ENCODE measurements around the gene GLIS1. TPM values are rescaled to one million over a fixed set of nuclear protein-coding genes. Genes with fewer than 3 reads are reported as not detected.

GLIS1 gene
- total RNA-seq, 1 donor from 2014 or later = not detected

DNA sequence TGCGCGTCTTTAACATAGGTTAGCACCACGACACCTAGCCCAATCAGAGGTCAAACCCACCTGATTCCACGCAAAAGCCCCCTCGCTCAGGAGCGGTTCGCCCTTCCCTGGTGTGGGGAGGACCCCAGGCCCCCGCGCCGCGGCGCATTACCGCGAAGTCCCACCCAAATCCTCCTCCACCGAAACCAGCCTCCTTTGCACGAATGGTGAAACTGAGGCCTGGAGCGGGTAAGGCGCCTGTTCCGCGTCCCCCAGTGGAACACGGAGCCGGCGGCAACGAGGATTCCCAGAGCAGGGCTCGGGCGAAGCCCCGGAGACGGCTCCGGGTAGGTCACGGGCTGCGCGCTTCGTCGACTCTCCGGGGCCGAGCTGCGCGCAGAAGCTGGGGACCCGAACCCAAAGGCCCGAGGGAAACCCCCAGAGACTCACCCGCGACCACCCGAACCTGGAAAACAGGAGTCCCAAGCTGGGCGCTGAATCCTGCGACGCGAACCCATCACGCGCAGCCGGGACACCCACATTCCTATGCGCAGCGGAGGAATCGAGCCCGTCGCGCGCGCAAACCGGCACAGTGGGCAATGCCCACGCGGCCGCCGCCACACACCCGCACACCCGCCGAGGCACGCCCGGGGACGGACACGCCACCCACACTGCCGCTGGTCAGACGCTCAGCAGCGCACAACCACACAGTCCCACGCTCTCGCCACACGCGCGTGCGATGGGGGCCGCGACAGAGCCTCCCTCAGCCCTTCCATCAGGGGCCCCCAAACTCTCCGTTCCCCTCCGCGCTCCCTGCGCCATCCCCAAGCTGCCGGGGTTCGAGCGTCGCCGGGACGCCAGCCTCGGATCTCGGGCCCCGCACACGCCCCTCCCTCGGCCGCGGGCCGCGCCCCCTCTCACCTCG lies 507 bp downstream of the GLIS1 start:
- DNase-seq (ENCODE audit: low spot score) = peak; percentile 24
- H3K4me1 Mint-ChIP-seq (ENCODE audit: unreplicated experiment) = no peaks in the 10 kb centered on the region
- H3K4me3 Mint-ChIP-seq (ENCODE audit: unreplicated experiment) = no peak overlapping the region
- no peak overlapping the region for H3K27ac Mint-ChIP-seq (ENCODE audit: unreplicated experiment)
- H3K36me3 Mint-ChIP-seq (ENCODE audit: low read depth, unreplicated experiment) = no peaks in the 10 kb centered on the region
- H3K9me3 Mint-ChIP-seq (ENCODE audit: unreplicated experiment) = no peaks in the 10 kb centered on the region
- H3K27me3 Mint-ChIP-seq (ENCODE audit: unreplicated experiment) = peaks cover 7% of the 10 kb centered on the region
- TF ChIP-seq, protein P1, sequence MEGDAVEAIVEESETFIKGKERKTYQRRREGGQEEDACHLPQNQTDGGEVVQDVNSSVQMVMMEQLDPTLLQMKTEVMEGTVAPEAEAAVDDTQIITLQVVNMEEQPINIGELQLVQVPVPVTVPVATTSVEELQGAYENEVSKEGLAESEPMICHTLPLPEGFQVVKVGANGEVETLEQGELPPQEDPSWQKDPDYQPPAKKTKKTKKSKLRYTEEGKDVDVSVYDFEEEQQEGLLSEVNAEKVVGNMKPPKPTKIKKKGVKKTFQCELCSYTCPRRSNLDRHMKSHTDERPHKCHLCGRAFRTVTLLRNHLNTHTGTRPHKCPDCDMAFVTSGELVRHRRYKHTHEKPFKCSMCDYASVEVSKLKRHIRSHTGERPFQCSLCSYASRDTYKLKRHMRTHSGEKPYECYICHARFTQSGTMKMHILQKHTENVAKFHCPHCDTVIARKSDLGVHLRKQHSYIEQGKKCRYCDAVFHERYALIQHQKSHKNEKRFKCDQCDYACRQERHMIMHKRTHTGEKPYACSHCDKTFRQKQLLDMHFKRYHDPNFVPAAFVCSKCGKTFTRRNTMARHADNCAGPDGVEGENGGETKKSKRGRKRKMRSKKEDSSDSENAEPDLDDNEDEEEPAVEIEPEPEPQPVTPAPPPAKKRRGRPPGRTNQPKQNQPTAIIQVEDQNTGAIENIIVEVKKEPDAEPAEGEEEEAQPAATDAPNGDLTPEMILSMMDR (IDR thresholded peaks at IDR 0.05; ENCODE audit: unreplicated experiment) = no peak

DNA sequence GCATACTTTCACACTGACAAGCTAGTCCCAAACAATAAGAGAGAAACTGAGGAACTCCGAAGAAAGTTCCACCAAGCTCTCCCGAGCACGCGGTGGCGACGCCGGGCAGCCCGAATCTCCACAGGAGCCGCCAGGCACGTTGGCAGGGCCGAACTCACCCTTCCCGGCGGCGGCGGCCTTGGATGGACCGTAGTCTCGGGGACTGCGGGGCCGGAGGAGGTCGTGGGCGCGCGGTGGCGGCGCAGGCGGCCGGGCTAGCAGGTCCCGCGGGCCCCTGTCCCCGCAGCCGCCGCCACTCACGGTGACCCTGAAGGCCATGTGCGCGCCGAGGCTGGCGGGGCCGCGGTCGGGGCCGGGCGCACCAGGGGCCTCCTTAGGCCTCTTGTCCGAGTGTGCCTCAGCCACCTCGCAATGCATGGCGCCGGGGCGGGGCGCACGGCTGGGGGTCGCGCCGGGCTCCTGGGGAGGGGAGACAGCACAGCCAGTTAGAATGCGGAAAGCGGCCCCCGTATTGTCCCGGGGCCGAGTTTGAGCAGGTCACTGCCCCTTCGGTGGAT lies 1.2 kb downstream of the GLIS1 start:
- Mint-ChIP-seq H3K9me3 (ENCODE audit: unreplicated experiment) (no peaks in the 10 kb centered on the region), H3K27ac (ENCODE audit: unreplicated experiment) (no peak overlapping the region), H3K36me3 (ENCODE audit: low read depth, unreplicated experiment) (no peaks in the 10 kb centered on the region), H3K27me3 (ENCODE audit: unreplicated experiment) (peaks cover 5% of the 10 kb centered on the region), H3K4me3 (ENCODE audit: unreplicated experiment) (no peak overlapping the region), H3K4me1 (ENCODE audit: unreplicated experiment) (no peaks in the 10 kb centered on the region)
- TF ChIP-seq, protein P1 (IDR thresholded peaks at IDR 0.05; ENCODE audit: unreplicated experiment) = no peak
- peak; percentile 21 for DNase-seq (ENCODE audit: low spot score)

DNA sequence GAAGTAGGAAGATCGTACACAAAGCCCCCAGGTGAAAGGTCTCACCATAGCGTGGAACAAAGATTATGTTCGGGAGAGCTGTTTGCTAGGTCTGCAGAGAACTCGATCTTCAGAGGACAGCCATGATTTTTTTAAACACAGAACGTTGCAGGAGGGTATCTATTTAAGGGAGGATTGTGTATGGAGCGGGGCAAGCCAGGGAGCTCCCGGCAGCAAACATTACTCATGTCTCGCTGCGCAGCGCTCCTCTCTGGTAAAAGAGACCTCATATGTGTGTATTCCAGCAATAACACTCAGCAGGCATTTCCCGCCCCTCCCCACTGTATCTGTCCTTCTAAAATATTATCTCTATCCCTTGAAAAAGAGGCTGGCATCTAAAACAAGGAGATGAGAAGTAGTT lies 2.7 kb downstream of the GLIS1 start:
- Mint-ChIP-seq H3K9me3 (ENCODE audit: unreplicated experiment) (no peaks in the 10 kb centered on the region), H3K36me3 (ENCODE audit: low read depth, unreplicated experiment) (no peaks in the 10 kb centered on the region), H3K27me3 (ENCODE audit: unreplicated experiment) (peaks cover 5% of the 10 kb centered on the region), H3K4me3 (ENCODE audit: unreplicated experiment) (no peak overlapping the region), H3K27ac (ENCODE audit: unreplicated experiment) (no peak overlapping the region), H3K4me1 (ENCODE audit: unreplicated experiment) (no peaks in the 10 kb centered on the region)
- TF ChIP-seq, protein P1 (IDR thresholded peaks at IDR 0.05; ENCODE audit: unreplicated experiment) = no peak
- no peak for DNase-seq (ENCODE audit: low spot score)

DNA sequence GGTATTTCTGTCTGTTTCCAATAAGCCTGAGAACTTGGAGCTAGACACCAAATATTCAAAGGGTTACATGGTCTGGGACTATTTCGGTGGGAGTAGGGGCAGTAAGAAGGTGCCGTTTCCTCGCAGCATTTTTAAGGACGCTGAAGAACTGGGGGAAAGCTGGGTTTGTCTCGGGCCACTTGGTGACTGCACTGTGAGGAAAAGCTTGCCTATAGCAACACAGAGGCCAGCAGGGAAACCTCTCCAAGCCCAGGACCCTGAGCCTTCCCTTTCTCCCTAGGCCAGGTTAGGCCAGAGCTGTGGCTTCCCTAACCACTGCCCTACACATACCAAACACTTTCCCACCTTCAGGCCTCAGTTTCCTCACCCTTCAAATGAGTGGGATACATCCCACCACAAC lies 3.3 kb downstream of the GLIS1 start:
- TF ChIP-seq, protein P1 (IDR thresholded peaks at IDR 0.05; ENCODE audit: unreplicated experiment) = no peak
- peaks cover 6% of the 10 kb centered on the region for H3K27me3 Mint-ChIP-seq (ENCODE audit: unreplicated experiment)
- no peaks in the 10 kb centered on the region for H3K36me3 Mint-ChIP-seq (ENCODE audit: low read depth, unreplicated experiment)
- H3K27ac Mint-ChIP-seq (ENCODE audit: unreplicated experiment) = no peak overlapping the region
- no peaks in the 10 kb centered on the region for H3K4me1 Mint-ChIP-seq (ENCODE audit: unreplicated experiment)
- no peak for DNase-seq (ENCODE audit: low spot score)
- no peak overlapping the region for H3K4me3 Mint-ChIP-seq (ENCODE audit: unreplicated experiment)
- H3K9me3 Mint-ChIP-seq (ENCODE audit: unreplicated experiment) = no peaks in the 10 kb centered on the region

DNA sequence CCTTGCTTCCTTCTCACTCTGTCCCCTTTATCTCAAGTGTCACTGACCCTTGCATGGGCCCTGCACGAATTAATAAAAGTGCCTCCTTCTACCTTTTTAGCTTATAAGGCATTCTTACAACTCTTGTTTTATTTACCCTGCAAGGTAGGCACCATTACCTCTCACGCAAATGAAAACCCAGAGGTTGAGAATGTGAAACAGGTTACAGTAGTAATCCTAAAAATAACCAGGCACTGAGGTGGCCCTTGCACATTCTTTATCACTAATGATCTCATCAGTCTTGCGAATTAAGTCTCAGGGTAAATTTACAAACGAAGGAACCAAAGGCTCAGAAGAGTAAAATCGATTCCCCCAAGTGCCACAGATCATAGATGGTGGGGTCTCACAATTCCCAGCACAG lies 3.7 kb downstream of the GLIS1 start:
- H3K4me1 Mint-ChIP-seq (ENCODE audit: unreplicated experiment) = no peaks in the 10 kb centered on the region
- H3K36me3 Mint-ChIP-seq (ENCODE audit: low read depth, unreplicated experiment) = no peaks in the 10 kb centered on the region
- peaks cover 4% of the 10 kb centered on the region for H3K27me3 Mint-ChIP-seq (ENCODE audit: unreplicated experiment)
- no peak overlapping the region for H3K4me3 Mint-ChIP-seq (ENCODE audit: unreplicated experiment)
- no peaks in the 10 kb centered on the region for H3K9me3 Mint-ChIP-seq (ENCODE audit: unreplicated experiment)
- DNase-seq (ENCODE audit: low spot score) = no peak
- TF ChIP-seq, protein P1 (IDR thresholded peaks at IDR 0.05; ENCODE audit: unreplicated experiment) = no peak
- no peak overlapping the region for H3K27ac Mint-ChIP-seq (ENCODE audit: unreplicated experiment)
